HG02840 (cell line): ENCODE data around the gene CMTM4.
"Not testable (repeated sequence)": the region's sequence is repeated elsewhere in the genome, so short reads cannot be mapped to it uniquely, and the experiment has no call there.

Experiments used
- ATAC-seq: cut with Tn5 transposase; IDR thresholded peaks from one replicate; pipeline ENCODE4 v1.9.1; 2021; ENCODE audit warnings: mild to moderate bottlenecking, moderate library complexity, moderate number of reproducible peaks; ENCODE audit not compliant: unreplicated experiment, low FRiP score

The CMTM4 gene

GRCh38 chr16:66677179-66677578, 19.4 kb downstream of the CMTM4 start:
- no peak for ATAC-seq

- ATAC-seq: no peak
Observed at GRCh38 chr16:66676599-66676998, 19.9 kb downstream of the CMTM4 start.

- no peak for ATAC-seq
Observed at GRCh38 chr16:66673691-66674090, 22.9 kb downstream of the CMTM4 start.

GRCh38 chr16:66670691-66671388, 25.7 kb downstream of the CMTM4 start:
- no peak for ATAC-seq

- no peak for ATAC-seq
Observed at GRCh38 chr16:66668777-66669444, 27.6 kb downstream of the CMTM4 start.

GRCh38 chr16:66667944-66668343, 28.6 kb downstream of the CMTM4 start:
- ATAC-seq: no peak

GRCh38 chr16:66662445-66663194, 33.9 kb downstream of the CMTM4 start:
- ATAC-seq: no peak

- not testable (repeated sequence) for ATAC-seq
Observed at GRCh38 chr16:66661671-66662346, 34.7 kb downstream of the CMTM4 start.

- no peak for ATAC-seq
Observed at GRCh38 chr16:66661210-66661560, 35.4 kb downstream of the CMTM4 start.

GRCh38 chr16:66660422-66661209, 35.9 kb downstream of the CMTM4 start:
- ATAC-seq: no peak

- no peak for ATAC-seq
Observed at GRCh38 chr16:66658860-66659190, 37.7 kb downstream of the CMTM4 start.

- ATAC-seq: no peak
Observed at GRCh38 chr16:66658143-66658859, 38.2 kb downstream of the CMTM4 start.

GRCh38 chr16:66656547-66656946, 40.0 kb downstream of the CMTM4 start:
- ATAC-seq: no peak

- no peak for ATAC-seq
Observed at GRCh38 chr16:66653581-66654350, 42.8 kb downstream of the CMTM4 start.

- no peak for ATAC-seq
Observed at GRCh38 chr16:66652661-66653360, 43.7 kb downstream of the CMTM4 start.

GRCh38 chr16:66651965-66652364, 44.6 kb downstream of the CMTM4 start:
- ATAC-seq: no peak

- no peak for ATAC-seq
Observed at GRCh38 chr16:66651474-66651765, 45.1 kb downstream of the CMTM4 start.

GRCh38 chr16:66650707-66651473, 45.7 kb downstream of the CMTM4 start:
- ATAC-seq: peak; percentile 63
